Measurements from ENCODE around the gene ANAPC7. TPM values are rescaled to one million over a fixed set of nuclear protein-coding genes. Genes with fewer than 3 reads are reported as not detected.

ANAPC7 gene
- total and polyA plus RNA-seq, 9 of the 15 experiments (the other 6 are each of a cell fraction or from before 2014, with no cell fraction given) = 46.7 to 158 (median 109) TPM

DNA sequence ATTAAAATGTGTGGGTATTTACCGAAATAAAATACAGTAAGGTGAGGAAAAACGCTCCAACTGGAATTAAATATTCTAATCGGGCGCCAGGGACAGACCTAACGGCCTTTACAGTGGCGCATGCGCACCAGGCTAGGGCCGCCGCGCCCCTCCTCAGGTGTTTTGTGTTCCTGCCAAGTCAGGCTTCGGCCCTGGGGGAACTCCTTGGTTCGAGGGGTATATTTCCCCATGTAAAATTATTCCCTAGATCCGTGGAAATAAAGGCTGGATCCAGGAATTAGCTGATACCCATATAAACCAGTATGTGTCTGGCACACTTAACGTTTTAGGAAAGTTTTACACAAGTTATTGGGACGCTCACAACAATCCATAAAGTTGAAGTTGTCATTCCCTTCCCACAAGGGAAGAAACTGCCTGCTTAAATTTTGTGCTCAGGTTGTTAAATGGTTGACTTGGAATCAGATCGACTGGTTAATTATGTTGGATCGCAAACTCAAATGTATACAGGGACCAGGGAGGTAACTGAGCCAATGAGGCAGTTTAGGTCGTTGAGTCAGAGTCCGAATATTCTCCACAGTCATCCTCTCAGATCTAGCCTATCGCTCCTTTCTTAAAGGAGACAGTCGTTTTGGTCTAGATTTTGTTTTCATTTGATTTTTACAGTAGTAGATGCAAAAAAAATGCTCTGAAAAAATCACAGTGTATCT, 621 bp upstream of the ANAPC7 start (continued):
- TF ChIP-seq, protein P1, sequence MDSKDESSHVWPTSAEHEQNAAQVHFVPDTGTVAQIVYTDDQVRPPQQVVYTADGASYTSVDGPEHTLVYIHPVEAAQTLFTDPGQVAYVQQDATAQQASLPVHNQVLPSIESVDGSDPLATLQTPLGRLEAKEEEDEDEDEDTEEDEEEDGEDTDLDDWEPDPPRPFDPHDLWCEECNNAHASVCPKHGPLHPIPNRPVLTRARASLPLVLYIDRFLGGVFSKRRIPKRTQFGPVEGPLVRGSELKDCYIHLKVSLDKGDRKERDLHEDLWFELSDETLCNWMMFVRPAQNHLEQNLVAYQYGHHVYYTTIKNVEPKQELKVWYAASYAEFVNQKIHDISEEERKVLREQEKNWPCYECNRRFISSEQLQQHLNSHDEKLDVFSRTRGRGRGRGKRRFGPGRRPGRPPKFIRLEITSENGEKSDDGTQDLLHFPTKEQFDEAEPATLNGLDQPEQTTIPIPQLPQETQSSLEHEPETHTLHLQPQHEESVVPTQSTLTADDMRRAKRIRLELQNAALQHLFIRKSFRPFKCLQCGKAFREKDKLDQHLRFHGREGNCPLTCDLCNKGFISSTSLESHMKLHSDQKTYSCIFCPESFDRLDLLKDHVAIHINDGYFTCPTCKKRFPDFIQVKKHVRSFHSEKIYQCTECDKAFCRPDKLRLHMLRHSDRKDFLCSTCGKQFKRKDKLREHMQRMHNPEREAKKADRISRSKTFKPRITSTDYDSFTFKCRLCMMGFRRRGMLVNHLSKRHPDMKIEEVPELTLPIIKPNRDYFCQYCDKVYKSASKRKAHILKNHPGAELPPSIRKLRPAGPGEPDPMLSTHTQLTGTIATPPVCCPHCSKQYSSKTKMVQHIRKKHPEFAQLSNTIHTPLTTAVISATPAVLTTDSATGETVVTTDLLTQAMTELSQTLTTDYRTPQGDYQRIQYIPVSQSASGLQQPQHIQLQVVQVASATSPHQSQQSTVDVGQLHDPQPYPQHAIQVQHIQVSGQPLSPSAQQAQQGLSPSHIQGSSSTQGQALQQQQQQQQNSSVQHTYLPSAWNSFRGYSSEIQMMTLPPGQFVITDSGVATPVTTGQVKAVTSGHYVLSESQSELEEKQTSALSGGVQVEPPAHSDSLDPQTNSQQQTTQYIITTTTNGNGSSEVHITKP (IDR thresholded peaks at IDR 0.05; ENCODE audit: partially characterized antibody) = peak; percentile 21
- TF ChIP-seq ERF (CRISPR knock-in tag; IDR thresholded peaks at IDR 0.05) (no peak), POLR2B (IDR thresholded peaks at IDR 0.05; ENCODE audit: low read depth, partially characterized antibody) (peak; percentile 73), DMBX1 (CRISPR knock-in tag; IDR thresholded peaks at IDR 0.05; ENCODE audit: borderline replicate concordance) (peak; percentile 9; the same call in 1 of the 2 replicates), DPF2 (IDR thresholded peaks at IDR 0.05) (peak; percentile 72), RHOXF2B (CRISPR knock-in tag; conservative IDR thresholded peaks at IDR 0.05) (no peak), ZKSCAN8 (CRISPR knock-in tag; IDR thresholded peaks at IDR 0.05) (0 out of 2 replicates have a peak, but pooled peaks have one; percentile 44), PHF20 (IDR thresholded peaks at IDR 0.05; ENCODE audit: partially characterized antibody) (peak; percentile 24), NFATC3 (IDR thresholded peaks at IDR 0.05) (no peak), KLF13 (tag; IDR thresholded peaks at IDR 0.05; ENCODE audit: borderline replicate concordance, low read depth) (0 out of 2 replicates have a peak, but pooled peaks have one; percentile 20), CSDE1 (IDR thresholded peaks at IDR 0.05) (no peak), HDAC1 (IDR thresholded peaks at IDR 0.05) (peak in 1 of 2 experiments; percentile 14; a peak in 1 of 4 replicates), ZC3H4 (CRISPR knock-in tag; IDR thresholded peaks at IDR 0.05; ENCODE audit: borderline replicate concordance) (no peak), SUPT5H (IDR thresholded peaks at IDR 0.05) (peak; percentile 24), FOXJ3 (CRISPR knock-in tag; IDR thresholded peaks at IDR 0.05) (no peak)
- TF ChIP-seq, protein P2, sequence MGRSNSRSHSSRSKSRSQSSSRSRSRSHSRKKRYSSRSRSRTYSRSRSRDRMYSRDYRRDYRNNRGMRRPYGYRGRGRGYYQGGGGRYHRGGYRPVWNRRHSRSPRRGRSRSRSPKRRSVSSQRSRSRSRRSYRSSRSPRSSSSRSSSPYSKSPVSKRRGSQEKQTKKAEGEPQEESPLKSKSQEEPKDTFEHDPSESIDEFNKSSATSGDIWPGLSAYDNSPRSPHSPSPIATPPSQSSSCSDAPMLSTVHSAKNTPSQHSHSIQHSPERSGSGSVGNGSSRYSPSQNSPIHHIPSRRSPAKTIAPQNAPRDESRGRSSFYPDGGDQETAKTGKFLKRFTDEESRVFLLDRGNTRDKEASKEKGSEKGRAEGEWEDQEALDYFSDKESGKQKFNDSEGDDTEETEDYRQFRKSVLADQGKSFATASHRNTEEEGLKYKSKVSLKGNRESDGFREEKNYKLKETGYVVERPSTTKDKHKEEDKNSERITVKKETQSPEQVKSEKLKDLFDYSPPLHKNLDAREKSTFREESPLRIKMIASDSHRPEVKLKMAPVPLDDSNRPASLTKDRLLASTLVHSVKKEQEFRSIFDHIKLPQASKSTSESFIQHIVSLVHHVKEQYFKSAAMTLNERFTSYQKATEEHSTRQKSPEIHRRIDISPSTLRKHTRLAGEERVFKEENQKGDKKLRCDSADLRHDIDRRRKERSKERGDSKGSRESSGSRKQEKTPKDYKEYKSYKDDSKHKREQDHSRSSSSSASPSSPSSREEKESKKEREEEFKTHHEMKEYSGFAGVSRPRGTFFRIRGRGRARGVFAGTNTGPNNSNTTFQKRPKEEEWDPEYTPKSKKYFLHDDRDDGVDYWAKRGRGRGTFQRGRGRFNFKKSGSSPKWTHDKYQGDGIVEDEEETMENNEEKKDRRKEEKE (IDR thresholded peaks at IDR 0.05; ENCODE audit: borderline replicate concordance in 1 of 2, control insufficient read depth in 1 of 2, low read depth in 2 of 2, low read length in 1 of 2) = no peak
- TF ChIP-seq, protein P3, sequence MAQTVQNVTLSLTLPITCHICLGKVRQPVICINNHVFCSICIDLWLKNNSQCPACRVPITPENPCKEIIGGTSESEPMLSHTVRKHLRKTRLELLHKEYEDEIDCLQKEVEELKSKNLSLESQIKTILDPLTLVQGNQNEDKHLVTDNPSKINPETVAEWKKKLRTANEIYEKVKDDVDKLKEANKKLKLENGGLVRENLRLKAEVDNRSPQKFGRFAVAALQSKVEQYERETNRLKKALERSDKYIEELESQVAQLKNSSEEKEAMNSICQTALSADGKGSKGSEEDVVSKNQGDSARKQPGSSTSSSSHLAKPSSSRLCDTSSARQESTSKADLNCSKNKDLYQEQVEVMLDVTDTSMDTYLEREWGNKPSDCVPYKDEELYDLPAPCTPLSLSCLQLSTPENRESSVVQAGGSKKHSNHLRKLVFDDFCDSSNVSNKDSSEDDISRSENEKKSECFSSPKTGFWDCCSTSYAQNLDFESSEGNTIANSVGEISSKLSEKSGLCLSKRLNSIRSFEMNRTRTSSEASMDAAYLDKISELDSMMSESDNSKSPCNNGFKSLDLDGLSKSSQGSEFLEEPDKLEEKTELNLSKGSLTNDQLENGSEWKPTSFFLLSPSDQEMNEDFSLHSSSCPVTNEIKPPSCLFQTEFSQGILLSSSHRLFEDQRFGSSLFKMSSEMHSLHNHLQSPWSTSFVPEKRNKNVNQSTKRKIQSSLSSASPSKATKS (CRISPR knock-in tag; IDR thresholded peaks at IDR 0.05) = no peak
- TF ChIP-seq, protein P4, sequence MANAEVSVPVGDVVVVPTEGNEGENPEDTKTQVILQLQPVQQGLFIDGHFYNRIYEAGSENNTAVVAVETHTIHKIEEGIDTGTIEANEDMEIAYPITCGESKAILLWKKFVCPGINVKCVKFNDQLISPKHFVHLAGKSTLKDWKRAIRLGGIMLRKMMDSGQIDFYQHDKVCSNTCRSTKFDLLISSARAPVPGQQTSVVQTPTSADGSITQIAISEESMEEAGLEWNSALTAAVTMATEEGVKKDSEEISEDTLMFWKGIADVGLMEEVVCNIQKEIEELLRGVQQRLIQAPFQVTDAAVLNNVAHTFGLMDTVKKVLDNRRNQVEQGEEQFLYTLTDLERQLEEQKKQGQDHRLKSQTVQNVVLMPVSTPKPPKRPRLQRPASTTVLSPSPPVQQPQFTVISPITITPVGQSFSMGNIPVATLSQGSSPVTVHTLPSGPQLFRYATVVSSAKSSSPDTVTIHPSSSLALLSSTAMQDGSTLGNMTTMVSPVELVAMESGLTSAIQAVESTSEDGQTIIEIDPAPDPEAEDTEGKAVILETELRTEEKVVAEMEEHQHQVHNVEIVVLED (CRISPR knock-in tag; IDR thresholded peaks at IDR 0.05) = no peak
